PC-9 (cell line): ENCODE results near the gene FAM53A.

Experiments used
- CTCF ChIP-seq: fragments of 200-600 bp; sonication (generic); conservative IDR thresholded peaks from 2 replicates; pipeline ENCODE4 v1.6.1; 2017; ENCODE audit warnings: mixed run types, antibody characterized with exemption, mild to moderate bottlenecking, moderate library complexity
- EZH2 ChIP-seq: fragments of 200-600 bp; sonication (generic); IDR thresholded peaks from 2 replicates; pipeline ENCODE4 v1.8.0; 2017; ENCODE audit warnings: antibody characterized with exemption, low read depth

GRCh38 chr4:1639299-1639868 lies 44.7 kb downstream of the FAM53A start:
- TF ChIP-seq CTCF (no peak), EZH2 (no peak)
